Muscle layer of duodenum (tissue), 2 donors: ENCODE measurements around the gene C3orf49.

Experiments used
- H3K27ac ChIP-seq: one replicate; pipeline ENCODE4 v1.7.0; 2013; ENCODE audit warnings: mild to moderate bottlenecking, low read length
- H3K27me3 ChIP-seq: one replicate; pipeline ENCODE4 v1.7.0; 2013; ENCODE audit warnings: low read depth, mild to moderate bottlenecking, control low read depth, low read length
- H3K36me3 ChIP-seq, 2 donors: one replicate each; pipeline ENCODE4 v1.7.0; 2013; ENCODE audit warnings: low read length in 2 of 2, control low read depth in 1 of 2, mild to moderate bottlenecking in 1 of 2; ENCODE audit not compliant: insufficient read depth in 2 of 2, control insufficient read depth in 1 of 2
- H3K4me1 ChIP-seq, 2 donors: one replicate each; pipeline ENCODE4 v1.7.0; 2013; ENCODE audit warnings: low read length in 2 of 2, mild to moderate bottlenecking in 2 of 2, control low read depth in 1 of 2, moderate library complexity in 1 of 2; ENCODE audit not compliant: insufficient read depth in 2 of 2, control insufficient read depth in 1 of 2
- H3K4me3 ChIP-seq, 2 donors: one replicate each; pipeline ENCODE4 v1.7.0; 2013; ENCODE audit warnings: low read length in 2 of 2, low read depth in 1 of 2, mild to moderate bottlenecking in 1 of 2
- H3K9me3 ChIP-seq, 2 donors: one replicate each; pipeline ENCODE4 v1.7.0; 2013; ENCODE audit warnings: low read length in 2 of 2, control low read depth in 1 of 2, mild to moderate bottlenecking in 1 of 2; ENCODE audit not compliant: control insufficient read depth in 1 of 2
- donor health status: healthy.

The C3orf49 gene

GRCh38 chr3:63892773-63893352, 73.8 kb downstream of the C3orf49 start:
- Histone ChIP-seq H3K4me1 (peaks cover 0 to 10% of the 10 kb centered on the region in 2 donors), H3K36me3 (no peaks in the 10 kb centered on the region), H3K9me3 (no peaks in the 10 kb centered on the region), H3K27ac (no peak overlapping the region), H3K4me3 (no peak overlapping the region), H3K27me3 (no peaks in the 10 kb centered on the region)

- Histone ChIP-seq H3K36me3 (peaks cover 4 to 6% of the 10 kb centered on the region in 2 donors), H3K4me3 (no peak overlapping the region), H3K27me3 (no peaks in the 10 kb centered on the region), H3K4me1 (peaks cover 0 to 10% of the 10 kb centered on the region in 2 donors), H3K27ac (no peak overlapping the region), H3K9me3 (no peaks in the 10 kb centered on the region)
Observed at GRCh38 chr3:63895422-63896189, 76.5 kb downstream of the C3orf49 start.

GRCh38 chr3:63896332-63897030, 77.4 kb downstream of the C3orf49 start:
- peaks cover 4 to 6% of the 10 kb centered on the region in 2 donors for H3K36me3 ChIP-seq
- peaks cover 0 to 10% of the 10 kb centered on the region in 2 donors for H3K4me1 ChIP-seq
- no peak overlapping the region for H3K4me3 ChIP-seq
- no peaks in the 10 kb centered on the region for H3K27me3 ChIP-seq
- H3K27ac ChIP-seq = no peak overlapping the region
- H3K9me3 ChIP-seq = no peaks in the 10 kb centered on the region
